NCI-H2029 treated with DMSO at 0.1 percent for 48 hours (cell line): ENCODE data around the gene USP32.

Experiments
- DNase-seq: peaks from one replicate; lab custom pipeline; 2025; lab: John Stamatoyannopoulos, UW

The USP32 gene

DNA sequence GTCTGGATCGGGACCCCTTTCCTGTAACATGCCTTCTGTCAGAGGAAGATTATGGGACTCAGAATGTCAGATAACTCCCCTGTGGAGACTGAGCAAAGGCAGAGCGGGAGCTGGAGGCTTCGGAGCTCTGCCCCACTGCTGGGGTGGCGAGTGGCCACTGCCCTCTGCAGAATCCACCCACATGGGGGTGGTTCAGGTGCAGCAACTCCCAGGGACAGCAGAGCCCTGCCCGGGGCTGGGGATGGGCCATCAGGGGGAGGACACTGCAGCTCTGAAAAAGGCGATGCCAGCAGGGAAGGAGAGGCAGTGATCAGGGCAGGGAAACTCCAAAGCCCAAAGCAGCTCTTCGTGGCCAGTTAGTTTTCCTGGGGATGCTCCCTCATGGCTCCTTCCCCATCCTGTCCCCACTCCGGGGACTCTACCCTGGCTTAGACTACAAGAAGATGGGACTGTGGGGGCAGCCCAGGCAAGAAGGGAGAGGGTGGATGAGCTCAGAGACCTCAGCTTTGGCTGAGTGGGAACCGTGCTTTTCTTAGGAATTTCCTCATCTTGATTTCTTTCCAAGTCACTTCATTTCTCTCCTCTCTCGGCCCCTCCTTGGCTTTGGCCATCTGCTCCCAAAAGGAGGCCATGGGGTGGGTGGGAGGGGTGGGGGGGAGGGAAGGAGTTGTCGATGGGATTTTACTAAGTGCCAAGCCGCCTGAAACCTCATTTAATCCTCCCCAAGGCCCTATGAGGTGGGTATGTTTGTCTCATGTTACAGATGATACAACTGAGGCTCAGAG lies 238.1 kb downstream of the USP32 start:
- no peak for DNase-seq

DNA sequence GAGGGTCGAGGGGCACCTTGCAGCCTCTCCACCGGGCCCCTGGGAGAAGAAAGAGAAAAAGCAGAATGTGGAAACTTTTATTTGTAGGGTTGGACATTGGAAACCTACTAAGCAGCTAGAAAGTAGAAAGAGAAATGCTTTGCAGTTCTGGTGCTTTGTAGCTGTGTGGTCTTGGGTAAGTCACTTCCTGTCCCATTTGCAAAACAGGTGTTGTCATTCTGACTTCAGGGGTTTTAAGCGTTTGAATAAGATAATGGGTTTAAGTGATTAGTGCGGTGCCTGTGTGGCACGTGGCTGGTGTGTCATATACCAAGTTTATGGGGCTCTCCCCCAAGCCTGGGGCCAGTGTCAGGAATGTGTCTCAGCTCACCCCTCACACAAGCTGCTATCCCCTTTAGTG lies 240.6 kb downstream of the USP32 start:
- DNase-seq, result no peak

DNA sequence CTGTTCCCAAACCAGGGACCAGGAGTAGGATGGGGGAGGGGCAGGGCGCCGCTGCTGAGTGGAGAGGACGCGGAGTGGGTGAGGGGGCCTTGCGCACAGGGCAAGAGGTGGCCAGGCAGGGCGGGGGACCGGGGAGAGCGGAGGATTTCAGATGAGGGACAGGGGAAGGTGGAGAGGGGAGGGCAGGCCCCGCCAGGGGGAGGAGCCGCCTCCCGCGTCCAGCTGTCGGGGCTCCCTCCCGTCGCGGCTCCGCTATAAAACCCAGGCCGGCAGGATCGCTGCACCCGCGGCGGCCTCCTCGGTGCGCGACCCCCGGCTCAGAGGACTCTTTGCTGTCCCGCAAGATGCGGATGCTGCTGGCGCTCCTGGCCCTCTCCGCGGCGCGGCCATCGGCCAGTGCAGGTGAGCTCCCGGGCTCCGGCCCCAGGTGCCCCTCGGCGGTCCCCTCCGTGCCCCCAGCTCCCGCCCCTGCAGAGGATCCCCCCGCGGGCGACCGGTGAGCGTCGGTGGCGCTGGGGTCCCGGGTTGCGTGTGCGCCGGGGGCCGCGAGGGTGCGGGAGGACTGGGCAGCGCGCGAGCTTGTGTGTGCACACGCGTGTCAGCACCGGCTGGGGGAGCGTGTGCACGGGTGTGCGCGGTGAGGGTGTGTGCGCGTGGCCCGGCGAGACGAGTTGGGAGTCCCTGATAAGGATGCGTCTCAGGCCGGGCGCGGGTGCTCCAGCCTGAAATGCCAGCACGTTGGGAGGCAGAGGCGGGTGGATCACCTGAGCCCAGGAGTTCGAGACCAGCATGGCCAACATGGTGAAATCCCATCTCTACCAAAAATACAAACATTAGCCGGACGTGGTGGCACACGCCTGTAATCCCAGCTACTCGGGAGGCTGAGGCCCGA lies 242.0 kb downstream of the USP32 start, which contains the start of gene CA4:
TSS of gene CA4 (plus strand) at position 283 of the 892 bp plus-strand sequence. CDS start at position 345, 62 bp downstream.
- no peak for DNase-seq

DNA sequence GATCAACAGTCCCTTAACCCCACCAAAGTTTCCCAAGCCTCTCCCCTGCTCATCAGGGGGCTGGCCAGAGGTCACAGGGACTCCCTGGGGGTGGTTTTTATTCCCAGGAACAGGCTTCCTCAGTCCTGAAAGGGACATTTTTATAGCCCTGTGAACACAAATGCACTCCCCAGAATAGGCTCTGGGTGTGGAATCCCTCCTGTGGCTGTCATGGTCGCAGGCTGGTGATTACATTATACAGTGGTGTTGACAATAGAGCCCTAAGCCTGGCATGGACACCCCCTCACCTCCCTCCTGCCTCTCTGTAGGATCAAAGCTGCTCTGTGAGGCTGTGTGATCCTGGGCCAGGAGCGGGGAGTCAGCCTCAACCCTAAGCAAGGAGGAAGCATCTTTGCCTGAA lies 243.6 kb downstream of the USP32 start:
- DNase-seq, result no peak

DNA sequence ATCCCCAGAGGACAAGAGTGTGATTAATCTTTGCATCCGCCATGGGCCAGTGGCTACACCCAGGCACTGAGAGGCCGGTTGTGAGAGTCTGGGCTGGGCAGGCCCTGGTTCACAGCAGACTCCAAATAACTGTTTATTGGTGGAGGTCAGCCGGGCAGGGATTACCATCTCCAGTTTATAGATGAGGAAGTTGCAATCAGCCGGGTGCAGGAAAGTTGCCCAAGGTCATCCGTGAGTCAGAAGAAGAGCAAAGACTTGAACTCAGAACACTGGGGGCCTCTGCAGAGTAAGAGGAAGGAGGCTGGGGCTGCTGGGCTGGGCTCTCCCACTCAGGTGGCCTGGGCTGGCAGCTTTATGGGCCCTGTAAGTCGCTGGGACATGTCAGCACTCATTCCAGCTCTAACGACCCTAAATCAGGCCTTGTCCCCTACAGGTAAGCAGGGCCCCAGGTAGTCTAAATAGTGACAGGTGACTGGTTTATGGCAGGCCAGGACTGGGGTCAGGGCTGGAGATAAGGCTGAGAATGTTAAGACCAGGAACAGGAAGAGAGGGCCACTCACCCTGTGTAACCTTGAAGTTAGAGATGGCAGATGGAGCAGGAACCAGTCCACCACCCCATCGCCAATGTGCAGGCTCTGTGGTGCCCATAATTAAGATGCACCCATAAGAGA lies 244.2 kb downstream of the USP32 start:
- no peak for DNase-seq

DNA sequence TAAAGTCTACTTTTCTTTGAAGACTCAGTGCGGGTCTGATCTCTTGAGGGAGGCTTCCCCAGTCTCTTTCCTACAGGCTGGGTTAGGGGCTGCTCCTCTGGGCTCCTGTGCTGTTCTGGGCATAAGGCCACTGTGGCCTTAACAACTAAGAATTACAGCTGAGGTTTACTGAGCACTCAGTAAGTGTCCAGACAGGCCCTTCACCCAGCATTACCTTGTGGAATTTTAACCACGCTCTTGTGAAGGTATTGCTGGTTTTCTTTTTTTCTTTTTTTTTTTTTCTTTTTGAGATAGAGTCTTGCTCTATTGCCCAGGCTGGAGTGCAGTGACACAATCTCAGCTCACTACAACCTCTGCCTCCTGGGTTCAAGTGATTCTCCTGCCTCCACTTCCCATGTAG lies 245.7 kb downstream of the USP32 start:
- no peak for DNase-seq

DNA sequence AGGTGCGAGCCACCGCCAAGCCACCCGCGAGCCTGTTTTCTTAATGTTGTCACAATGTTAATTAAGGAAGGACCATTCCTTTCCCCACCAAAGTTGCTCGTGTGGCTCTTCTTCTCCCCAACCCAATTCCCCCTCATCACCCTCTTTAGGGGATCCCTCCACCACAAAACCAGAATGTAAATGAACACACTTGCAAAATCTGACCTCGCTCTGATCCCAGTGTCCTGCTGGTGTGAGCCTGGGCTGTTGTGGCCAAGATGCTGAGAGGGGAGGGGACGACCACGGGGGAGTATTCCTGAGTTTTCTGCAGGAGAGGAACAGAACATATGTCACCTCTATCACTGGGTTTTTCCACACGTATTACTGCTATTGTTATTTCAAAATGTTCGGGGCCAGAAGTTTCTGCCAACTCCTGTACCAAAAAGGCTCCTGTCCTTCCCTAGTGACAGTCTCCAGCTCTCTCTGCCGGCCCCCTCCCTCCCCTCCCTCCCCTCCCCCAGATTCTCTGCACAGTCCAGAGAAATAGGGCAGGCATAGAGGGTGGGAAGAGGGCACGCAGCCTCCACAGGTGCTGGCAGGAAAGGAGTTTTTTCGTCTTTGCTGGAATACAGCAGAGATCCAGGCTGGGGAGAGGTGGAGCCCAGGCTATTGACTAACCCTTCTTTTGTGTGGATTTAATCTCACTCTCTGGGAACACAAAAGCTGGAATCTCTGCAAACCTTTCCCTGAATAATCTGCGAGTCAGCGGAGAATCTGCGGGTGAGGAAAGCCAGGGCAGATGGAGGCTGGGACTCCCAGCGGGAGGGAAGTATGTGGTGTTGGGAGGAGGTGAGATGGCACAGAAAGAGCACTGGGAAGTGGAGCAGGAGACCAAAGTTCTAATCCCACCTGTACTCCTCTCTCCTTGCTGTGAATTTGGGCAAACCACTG lies 246.7 kb downstream of the USP32 start:
- no peak for DNase-seq

DNA sequence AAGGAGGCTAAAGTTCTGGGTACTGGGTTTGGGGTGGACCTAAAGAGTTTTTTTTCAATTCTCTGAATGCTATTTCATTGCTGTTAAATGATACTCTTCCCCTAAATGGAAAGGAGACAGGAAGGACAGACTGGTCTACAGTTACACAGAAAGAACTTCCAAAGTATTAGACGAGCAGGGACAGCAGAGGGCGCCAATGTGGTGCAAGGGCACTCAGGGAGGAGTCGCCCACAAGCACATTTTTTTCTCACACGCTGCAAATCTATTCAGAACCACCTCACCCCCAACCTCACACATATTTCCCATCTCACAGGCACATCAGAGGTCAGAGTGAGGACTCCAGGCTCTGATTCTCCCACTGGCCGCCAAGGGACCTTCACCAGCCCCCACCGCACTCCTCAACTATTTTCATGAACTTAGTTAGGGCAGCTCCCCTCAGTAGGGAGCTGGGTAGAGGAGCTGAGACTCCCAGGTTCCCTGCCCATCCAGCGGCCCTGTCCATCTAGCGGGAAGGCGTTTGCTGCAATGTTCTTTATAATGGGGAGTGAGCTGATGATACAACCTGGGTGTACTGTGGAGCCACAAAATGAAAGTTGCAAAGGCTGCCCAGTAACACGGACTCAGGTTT lies 248.9 kb downstream of the USP32 start:
- peak; percentile 63 for DNase-seq

DNA sequence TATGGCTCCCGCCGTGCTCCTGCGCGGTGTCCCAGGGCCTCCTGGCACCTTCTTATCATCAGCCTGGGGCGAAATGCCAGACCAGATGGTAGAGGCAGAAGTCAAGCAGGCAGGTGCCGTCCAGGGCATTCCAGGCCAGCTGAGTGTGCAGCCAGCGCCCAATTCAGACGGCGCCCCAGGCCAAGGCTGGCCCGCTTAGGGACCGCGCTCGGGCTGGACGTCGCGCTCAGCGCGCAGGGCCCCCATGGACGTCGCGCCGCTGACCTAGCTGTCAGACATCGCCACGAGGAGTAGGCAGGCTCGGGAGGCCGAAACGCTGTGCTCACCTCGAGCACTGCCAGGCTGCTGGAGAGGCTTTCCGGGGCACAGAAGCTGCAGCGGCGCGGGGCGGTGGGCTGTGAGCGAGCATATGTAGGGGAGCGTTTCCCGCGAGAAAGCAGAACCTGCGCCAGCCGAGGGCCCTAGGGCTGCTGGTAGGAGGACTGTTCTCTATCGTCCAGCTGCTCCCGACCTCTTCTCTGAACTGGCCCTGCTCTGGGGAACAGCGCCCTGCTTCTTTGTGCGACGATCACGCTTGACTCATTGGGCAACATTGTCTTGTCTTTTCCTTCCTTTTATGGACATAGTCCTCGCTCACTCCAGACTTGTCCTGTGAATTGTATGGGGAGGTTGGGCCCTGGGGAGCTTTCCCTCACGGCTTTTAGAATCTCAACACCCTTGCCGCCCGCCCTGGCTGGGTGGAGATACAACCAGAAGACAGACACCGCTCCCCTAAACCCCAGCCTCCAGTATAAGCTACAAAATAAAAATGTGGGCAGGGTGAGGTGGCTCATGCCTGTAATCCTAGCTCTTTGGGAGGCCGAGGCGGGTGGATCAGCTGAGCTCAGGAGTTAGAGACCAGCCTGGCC lies 250.6 kb downstream of the USP32 start:
- DNase-seq, result no peak

DNA sequence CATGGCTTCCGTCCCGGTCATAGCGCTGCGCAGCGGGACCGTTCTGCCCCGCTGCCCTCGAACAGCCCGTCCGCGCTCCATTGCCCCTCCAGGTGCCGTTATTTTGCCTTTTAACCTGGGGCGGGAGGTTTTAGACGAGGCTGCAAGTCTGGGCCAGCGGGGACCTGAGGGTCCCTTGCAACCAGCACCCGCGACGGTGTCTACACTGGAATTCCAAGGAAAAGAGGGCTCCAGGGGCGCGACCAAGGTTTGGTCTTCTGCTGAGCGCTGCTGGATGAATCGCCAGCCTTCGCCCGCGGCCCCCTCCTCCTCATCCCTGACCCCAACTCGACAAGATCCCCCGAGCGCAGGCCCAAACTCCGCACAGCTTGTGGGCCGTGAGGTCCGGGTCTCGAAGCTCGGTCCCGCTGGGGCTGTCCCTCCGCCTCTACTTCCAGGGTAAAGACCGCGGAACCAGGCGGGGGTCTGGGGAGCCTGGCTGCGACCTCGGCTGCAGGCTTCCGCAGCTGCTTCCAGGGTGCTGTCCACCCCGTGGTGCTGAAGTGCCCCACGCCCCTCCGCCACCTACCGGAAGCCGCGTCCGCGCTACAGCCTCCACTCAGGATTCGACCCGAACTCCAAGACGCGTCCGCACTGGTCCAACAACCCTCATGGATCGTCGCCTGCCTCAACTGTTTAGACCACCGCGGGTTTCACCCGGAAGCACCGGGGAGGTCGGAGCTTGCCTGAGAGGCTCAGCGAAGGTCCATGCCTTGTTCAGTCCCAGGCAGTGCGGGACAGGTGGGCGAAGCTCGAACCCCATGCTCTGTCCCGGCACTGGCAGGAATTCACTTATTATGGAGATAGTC lies 252.3 kb downstream of the USP32 start:
- no peak for DNase-seq

DNA sequence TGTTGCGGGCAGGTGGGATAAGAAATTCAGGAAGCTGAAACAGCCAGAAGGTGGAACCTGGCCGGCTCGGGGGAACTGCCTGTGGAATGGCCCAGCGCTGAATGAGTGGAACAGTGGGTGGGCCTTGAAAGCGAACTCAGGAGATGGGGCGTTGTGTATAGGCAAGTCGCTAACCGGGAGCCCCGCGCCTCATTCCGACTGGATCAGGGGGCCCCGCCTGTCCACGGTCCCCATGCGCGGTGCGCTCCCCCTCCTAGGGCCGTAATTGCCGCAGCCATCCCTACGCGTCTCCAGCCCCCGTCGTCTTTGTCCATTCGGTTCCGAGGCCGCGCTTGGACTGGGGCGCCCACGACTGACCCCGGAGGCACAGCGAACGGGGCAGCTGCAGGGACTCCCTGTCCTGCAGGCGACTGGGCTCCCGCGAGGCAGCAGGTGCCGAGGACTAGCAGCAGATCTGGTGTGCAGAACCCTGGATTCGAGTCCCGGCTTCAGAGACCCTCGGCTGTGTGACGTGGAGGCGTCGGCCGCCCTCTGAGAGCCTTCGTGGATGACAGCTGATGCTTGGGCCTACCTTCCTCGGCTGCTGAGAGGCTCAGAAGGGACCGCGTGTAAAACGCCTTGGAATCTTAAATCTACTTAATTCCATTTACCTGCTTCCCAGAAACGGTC lies 253.0 kb downstream of the USP32 start:
- no peak for DNase-seq

DNA sequence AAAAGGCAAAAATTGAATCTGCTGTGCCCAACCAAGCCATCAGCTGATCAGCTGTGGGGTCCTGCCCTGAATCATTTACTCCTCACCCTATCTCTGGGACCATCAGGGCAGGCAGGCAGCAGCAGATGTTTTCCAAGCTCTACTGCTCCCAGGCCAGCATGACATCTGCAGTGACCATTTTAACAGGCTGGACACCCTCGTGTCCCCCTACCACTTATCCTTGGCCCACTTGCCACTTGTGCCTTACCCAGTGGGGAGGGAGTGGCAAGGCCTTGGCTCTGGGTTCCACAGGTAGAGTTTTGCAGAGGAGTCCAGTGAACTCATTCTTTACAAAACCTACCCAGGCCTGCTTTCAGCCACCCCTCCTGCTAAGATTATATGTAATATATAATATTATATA lies 254.2 kb downstream of the USP32 start:
- no peak for DNase-seq

DNA sequence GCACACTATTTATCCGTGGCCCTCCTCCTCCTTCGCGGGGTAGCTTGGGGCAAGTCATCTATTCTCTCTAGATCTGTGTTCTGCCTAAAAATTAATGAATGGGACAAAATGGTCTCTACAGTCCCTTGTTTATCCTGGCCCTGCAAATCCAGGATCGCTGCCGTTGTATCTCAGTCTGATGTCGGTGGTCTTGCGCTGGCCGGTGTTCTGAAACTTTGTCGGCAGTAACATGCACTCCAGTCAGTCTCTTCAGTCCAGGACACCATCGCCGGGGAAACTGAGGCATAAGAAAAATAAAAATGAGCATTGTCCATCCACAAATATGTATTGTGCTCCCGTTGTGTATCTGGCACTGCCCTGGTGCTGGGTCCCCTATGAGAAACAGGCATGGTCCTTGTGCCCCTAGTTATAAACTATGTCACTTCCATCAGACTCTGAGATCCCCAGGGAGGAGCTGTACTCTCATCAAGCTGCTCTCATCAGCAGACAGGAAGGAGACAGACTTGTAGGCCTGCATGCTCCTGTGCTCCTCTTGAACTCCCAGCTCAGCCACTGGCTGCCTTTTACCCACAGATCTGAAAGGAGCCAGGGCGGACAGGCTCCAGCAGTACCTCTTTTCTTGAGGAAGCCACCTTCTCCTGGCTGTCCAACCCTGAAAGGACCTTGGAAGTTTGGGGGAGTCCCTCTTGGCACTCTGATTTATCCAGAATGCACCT lies 255.8 kb downstream of the USP32 start:
- DNase-seq, result no peak

DNA sequence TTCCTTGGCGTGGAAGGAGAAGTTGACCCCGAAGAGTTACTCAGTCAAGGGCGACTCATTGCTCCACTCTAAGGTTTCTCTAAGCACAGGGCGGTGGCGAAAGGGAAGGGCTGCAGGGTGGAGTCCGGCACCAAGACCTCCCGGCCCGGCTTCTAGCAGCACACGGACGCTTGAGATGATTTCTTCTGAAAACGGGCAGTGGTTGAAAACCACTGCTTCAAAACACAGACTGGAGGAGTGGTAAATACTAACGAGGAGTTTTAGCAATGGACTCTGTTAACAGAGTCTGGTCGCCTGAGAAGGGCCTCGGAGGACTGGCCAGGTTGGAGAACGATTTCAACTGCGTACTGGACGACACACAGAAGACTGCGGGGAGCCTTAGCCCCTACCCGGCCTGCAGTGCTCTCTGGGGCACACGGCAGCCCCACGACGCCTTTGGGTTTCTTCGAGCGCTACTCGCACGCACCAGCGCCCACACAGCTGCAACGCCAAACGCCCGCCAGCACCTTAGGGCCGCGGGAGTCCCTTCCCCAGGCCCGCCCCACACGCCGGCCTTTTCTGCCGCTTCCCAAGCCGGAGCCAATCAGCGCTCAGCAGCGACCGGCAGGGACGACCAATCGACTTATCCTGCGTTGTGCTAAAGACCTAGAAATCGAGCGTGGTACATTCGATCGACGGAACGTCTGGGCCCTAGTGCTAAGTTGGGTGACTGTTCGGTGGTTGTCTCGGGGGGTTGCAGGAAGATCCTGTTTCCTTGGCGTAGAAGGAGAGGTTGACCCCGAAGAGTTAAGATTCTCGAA lies 256.6 kb downstream of the USP32 start:
- DNase-seq, result peak; percentile 66

DNA sequence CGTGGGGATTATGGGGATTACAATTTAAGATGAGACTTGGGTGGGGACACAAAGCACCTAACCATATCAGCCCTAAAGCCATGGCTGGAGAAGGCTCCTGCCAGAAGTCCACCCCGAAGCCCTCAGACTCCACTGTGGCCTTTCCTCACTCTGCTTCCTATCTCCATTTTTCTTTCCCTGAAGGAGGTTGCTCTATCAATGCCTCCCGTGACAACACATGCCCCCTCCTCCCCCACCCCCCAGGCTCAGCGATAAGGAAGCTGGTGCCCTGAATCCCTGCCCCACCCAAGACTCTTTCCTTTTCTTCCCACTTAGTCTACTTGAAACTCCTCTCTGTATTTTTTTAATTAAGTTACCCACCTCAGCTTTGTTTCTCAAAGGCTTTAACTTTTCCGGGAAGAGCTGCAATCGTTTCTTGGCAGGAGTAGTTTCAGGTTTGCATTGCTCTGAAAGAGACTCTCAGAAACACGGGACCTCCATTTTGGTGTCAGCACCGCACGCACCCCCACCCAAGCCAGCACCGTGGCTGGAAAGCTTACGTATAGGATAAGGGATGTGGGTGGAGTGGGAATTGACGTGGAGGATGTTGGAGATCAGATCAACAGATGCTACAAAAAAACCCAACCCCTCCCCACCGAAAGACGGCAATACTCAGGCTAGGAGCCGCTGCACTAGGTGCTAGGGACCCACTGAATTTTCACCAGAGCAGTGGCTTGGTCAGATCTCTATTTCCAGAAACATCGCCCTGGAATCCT lies 257.4 kb downstream of the USP32 start:
- no peak for DNase-seq

DNA sequence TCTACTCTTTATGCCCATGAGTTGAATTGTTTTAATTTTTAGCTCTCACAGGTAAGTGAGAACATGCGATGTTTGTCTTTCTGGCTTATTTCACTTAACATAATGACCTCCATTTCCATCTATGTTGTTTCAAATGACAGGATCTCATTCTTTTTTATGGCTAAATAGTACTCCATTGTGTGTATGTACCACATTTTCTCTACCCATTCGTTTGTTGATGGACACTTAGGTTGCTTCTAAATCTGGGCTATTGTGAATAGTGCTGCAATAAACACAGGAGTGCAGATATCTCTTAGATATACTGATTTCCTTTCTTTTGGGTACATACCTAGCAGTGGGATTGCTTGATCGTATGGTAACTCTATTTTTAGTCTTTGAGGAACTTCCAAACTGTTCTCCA lies 261.5 kb downstream of the USP32 start:
- no peak for DNase-seq
